ENCODE data around the gene PNPLA7. TPM values are rescaled to one million over a fixed set of nuclear protein-coding genes. Genes with fewer than 3 reads are reported as not detected.

Gene PNPLA7
- total and polyA plus RNA-seq, 2 of the 13 experiments (the other 11 are each of a cell fraction or from before 2014, with no cell fraction given): 0.42 to 1.5 TPM

GRCh38 chr9:137506274-137506673 lies 43.9 kb downstream of the PNPLA7 start:
- CTCF ChIA-PET (ENCODE audit: low intra/inter-chr PET ratio, low total read pairs): no interaction called here
- no peaks in the 10 kb centered on the region for H4K20me1 ChIP-seq (ENCODE audit: insufficient read depth, low read length)

More at GRCh38 chr9:137506274-137506673, 43.9 kb downstream of the PNPLA7 start:
- TF ChIP-seq PTBP1 (IDR thresholded peaks at IDR 0.05; ENCODE audit: low read depth, low read length, poor library complexity, severe bottlenecking): no peak
- TF ChIP-seq, protein P1, sequence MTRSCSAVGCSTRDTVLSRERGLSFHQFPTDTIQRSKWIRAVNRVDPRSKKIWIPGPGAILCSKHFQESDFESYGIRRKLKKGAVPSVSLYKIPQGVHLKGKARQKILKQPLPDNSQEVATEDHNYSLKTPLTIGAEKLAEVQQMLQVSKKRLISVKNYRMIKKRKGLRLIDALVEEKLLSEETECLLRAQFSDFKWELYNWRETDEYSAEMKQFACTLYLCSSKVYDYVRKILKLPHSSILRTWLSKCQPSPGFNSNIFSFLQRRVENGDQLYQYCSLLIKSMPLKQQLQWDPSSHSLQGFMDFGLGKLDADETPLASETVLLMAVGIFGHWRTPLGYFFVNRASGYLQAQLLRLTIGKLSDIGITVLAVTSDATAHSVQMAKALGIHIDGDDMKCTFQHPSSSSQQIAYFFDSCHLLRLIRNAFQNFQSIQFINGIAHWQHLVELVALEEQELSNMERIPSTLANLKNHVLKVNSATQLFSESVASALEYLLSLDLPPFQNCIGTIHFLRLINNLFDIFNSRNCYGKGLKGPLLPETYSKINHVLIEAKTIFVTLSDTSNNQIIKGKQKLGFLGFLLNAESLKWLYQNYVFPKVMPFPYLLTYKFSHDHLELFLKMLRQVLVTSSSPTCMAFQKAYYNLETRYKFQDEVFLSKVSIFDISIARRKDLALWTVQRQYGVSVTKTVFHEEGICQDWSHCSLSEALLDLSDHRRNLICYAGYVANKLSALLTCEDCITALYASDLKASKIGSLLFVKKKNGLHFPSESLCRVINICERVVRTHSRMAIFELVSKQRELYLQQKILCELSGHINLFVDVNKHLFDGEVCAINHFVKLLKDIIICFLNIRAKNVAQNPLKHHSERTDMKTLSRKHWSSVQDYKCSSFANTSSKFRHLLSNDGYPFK (CRISPR knock-in tag; IDR thresholded peaks at IDR 0.05; ENCODE audit: borderline replicate concordance): no peak
- TF ChIP-seq ZNF333 (CRISPR knock-in tag; IDR thresholded peaks at IDR 0.05; ENCODE audit: borderline replicate concordance): no peak
- no peak for TF ChIP-seq ZNF326 (CRISPR knock-in tag; IDR thresholded peaks at IDR 0.05; ENCODE audit: borderline replicate concordance)
- TF ChIP-seq ZNF33B (CRISPR knock-in tag; IDR thresholded peaks at IDR 0.05): no peak
- TF ChIP-seq ZNF576 (CRISPR knock-in tag; IDR thresholded peaks at IDR 0.05): no peak
- no peak for TF ChIP-seq ZNF773 (CRISPR knock-in tag; IDR thresholded peaks at IDR 0.05; ENCODE audit: borderline replicate concordance)
- no peak for TF ChIP-seq ZNF670 (CRISPR knock-in tag; IDR thresholded peaks at IDR 0.05; ENCODE audit: borderline replicate concordance)
- TF ChIP-seq ZNF17 (CRISPR knock-in tag; IDR thresholded peaks at IDR 0.05): no peak
- TF ChIP-seq LCORL (IDR thresholded peaks at IDR 0.05): no peak
- TF ChIP-seq LCORL (CRISPR knock-in tag; IDR thresholded peaks at IDR 0.05): no peak
- TF ChIP-seq THYN1 (CRISPR knock-in tag; IDR thresholded peaks at IDR 0.05; ENCODE audit: borderline replicate concordance, low read depth): no peak
- TF ChIP-seq, protein P2, sequence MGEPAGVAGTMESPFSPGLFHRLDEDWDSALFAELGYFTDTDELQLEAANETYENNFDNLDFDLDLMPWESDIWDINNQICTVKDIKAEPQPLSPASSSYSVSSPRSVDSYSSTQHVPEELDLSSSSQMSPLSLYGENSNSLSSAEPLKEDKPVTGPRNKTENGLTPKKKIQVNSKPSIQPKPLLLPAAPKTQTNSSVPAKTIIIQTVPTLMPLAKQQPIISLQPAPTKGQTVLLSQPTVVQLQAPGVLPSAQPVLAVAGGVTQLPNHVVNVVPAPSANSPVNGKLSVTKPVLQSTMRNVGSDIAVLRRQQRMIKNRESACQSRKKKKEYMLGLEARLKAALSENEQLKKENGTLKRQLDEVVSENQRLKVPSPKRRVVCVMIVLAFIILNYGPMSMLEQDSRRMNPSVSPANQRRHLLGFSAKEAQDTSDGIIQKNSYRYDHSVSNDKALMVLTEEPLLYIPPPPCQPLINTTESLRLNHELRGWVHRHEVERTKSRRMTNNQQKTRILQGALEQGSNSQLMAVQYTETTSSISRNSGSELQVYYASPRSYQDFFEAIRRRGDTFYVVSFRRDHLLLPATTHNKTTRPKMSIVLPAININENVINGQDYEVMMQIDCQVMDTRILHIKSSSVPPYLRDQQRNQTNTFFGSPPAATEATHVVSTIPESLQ (CRISPR knock-in tag; conservative IDR thresholded peaks at IDR 0.05): no peak
- TF ChIP-seq POLR2AphosphoS5 (IDR thresholded peaks at IDR 0.05; ENCODE audit: low read depth, low read length): no peak
- TF ChIP-seq, protein P3, sequence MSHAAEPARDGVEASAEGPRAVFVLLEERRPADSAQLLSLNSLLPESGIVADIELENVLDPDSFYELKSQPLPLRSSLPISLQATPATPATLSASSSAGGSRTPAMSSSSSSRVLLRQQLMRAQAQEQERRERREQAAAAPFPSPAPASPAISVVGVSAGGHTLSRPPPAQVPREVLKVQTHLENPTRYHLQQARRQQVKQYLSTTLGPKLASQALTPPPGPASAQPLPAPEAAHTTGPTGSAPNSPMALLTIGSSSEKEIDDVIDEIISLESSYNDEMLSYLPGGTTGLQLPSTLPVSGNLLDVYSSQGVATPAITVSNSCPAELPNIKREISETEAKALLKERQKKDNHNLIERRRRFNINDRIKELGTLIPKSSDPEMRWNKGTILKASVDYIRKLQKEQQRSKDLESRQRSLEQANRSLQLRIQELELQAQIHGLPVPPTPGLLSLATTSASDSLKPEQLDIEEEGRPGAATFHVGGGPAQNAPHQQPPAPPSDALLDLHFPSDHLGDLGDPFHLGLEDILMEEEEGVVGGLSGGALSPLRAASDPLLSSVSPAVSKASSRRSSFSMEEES (CRISPR knock-in tag; IDR thresholded peaks at IDR 0.05): no peak
- POLR2A ChIA-PET: no interaction called here
- 58% methylated on average over 14 of the region's 15 CpGs for WGBS (ENCODE audit: low lambda C conversion rate)
- Histone ChIP-seq H3K4me3 (replicated peaks in 1 of 3; ENCODE audit: insufficient read depth in 1 of 3, low read depth in 2 of 3, low read length in 3 of 3) (no peak overlapping the region), H3K9ac (ENCODE audit: insufficient read depth, low read depth, low read length) (no peak overlapping the region), H3K9me3 (ENCODE audit: low read length) (peaks cover 3% of the 10 kb centered on the region; the same call in 1 of the 2 replicates), H3K36me3 (replicated peaks in 1 of 2; ENCODE audit: control insufficient read depth in 1 of 2, insufficient read depth in 2 of 2, low read length in 2 of 2) (no peaks in the 10 kb centered on the region), H2AFZ (ENCODE audit: low read length) (no peak overlapping the region), H3K27me3 (ENCODE audit: control insufficient read depth in 1 of 2, insufficient read depth in 2 of 2, low read length in 2 of 2) (peaks cover 3 to 4% of the 10 kb centered on the region in 2 experiments; a peak in 2 of 5 replicates), H3K4me2 (ENCODE audit: low read depth, low read length) (peak overlapping the region; percentile 21; the same call in 1 of the 2 replicates), H3K4me1 (ENCODE audit: insufficient read depth, low read length) (peaks cover 12% of the 10 kb centered on the region), H3K79me2 (ENCODE audit: insufficient read depth, low read length) (no peaks in the 10 kb centered on the region), H3K27ac (ENCODE audit: extremely low read length, insufficient read depth, low read length) (no peak overlapping the region)
- intact Hi-C loops (cut with micrococcal nuclease; ENCODE audit: unreplicated experiment) (no loop called here), in situ Hi-C loops (cut with HindIII; ENCODE audit: extremely low pct_ligation_motif_present, low pct_unique_long_range_greater_than_20kb) (no loop called here)
- no TSS peak for BruUV-seq (replicated peaks)
- FAIRE-seq (no peak), ATAC-seq (peak; percentile 56), DNase-seq (ENCODE audit: low spot score) (no peak)

Data from HepG2 (cell line).